Mucosa of descending colon (tissue), 3 donors: ENCODE data around the gene COMT. TPM values are rescaled to one million over a fixed set of nuclear protein-coding genes. Genes with fewer than 3 reads are reported as not detected.

ENCODE experiments used
- ATAC-seq: fragments of 200-7000 bp; cut with Tn5 transposase; one replicate; pipeline ENCODE4 v1.9.1; 2020; ENCODE audit warnings: mild to moderate bottlenecking, moderate library complexity
- DNase-seq, 3 donors: peaks; one replicate each; pipeline ENCODE4 v3.0.0-alpha.2; 2020
- H3K36me3 ChIP-seq: fragments of 200-600 bp; one replicate; pipeline ENCODE4 v1.8.0; 2021; ENCODE audit warnings: low read depth, mild to moderate bottlenecking
- H3K4me1 ChIP-seq: fragments of 200-600 bp; one replicate; pipeline ENCODE4 v1.8.0; 2021; ENCODE audit warnings: low read depth, mild to moderate bottlenecking
- H3K4me3 ChIP-seq: fragments of 200-600 bp; one replicate; pipeline ENCODE4 v1.8.0; 2021; ENCODE audit warnings: mild to moderate bottlenecking
- H3K9me3 ChIP-seq: fragments of 200-600 bp; one replicate; pipeline ENCODE4 v1.8.0; 2021; ENCODE audit warnings: mild to moderate bottlenecking
- CTCF ChIP-seq: fragments of 200-600 bp; IDR thresholded peaks from one replicate; pipeline ENCODE4 v1.8.0; 2022; ENCODE audit warnings: antibody characterized with exemption, mild to moderate bottlenecking
- intact Hi-C, 2 donors: fragments of 100-400 bp; cut with DNase I in 1 of 2; cut with micrococcal nuclease in 1 of 2; formaldehyde crosslinking; loops; one replicate each; pipeline versions ENCODE4 v1.11.0 to v1.11.1; 2022; cut with DNase I, micrococcal nuclease
- total RNA-seq, 3 donors: library from RNA; stranded (reverse); fragmentation: NEBNext Ultra II Directional in 2 of 3; extraction: Animal tissue kit (Norgen Biotek cat#: 25700) in 2 of 3; gene quantifications; one replicate each; pipeline versions ENCODE4 v1.2.1 to v1.2.4, GENCODE V29; 2021 to 2023
- donor health status: DM: no; HTN: no; CAD: no; lungs with moderate emphysema.
- donor health status: DM: no; HTN: no; CAD: no.
- donor health status: DM: no; HTN: yes; CAD: no.

The COMT gene
- total RNA-seq, 3 donors from 2014 or later, result 61.2 to 88.7 (median 70.7) TPM

- no peaks in the 10 kb centered on the region for H3K9me3 ChIP-seq
- intact Hi-C loops, result no loop called here
- DNase-seq (peak in 2 of 3 donors; percentile 41 to 44), ATAC-seq (no peak)
- TF ChIP-seq CTCF, result no peak
- no peak overlapping the region for H3K4me3 ChIP-seq
- H3K4me1 ChIP-seq, result peaks cover 28% of the 10 kb centered on the region
- H3K36me3 ChIP-seq, result peaks cover 3% of the 10 kb centered on the region
These were observed 18.3 kb downstream of the COMT start for GRCh38 chr22:19959587-19960490.

- Histone ChIP-seq H3K9me3 (no peaks in the 10 kb centered on the region), H3K36me3 (peaks cover 3% of the 10 kb centered on the region)
- intact Hi-C loops, result no loop called here
These were observed 19.1 kb downstream of the COMT start for GRCh38 chr22:19960491-19961200.

GRCh38 chr22:19961201-19961580 is 19.6 kb downstream of the COMT start:
- no peak for ATAC-seq
- Histone ChIP-seq H3K4me1 (peaks cover 28% of the 10 kb centered on the region), H3K9me3 (no peaks in the 10 kb centered on the region), H3K4me3 (no peak overlapping the region), H3K36me3 (peaks cover 3% of the 10 kb centered on the region)
- DNase-seq, result peak in 2 of 3 donors; percentile 35 to 44
- TF ChIP-seq CTCF, result no peak
- intact Hi-C loops, result no loop called here

More at GRCh38 chr22:19960491-19961200, 19.1 kb downstream of the COMT start:
- ATAC-seq, result no peak
- TF ChIP-seq CTCF, result no peak
- DNase-seq, result peak in 2 of 3 donors; percentile 33 to 36
- H3K4me3 ChIP-seq, result no peak overlapping the region
- H3K4me1 ChIP-seq, result peaks cover 28% of the 10 kb centered on the region

- Histone ChIP-seq H3K36me3 (peaks cover 3% of the 10 kb centered on the region), H3K4me1 (peaks cover 28% of the 10 kb centered on the region), H3K9me3 (no peaks in the 10 kb centered on the region), H3K4me3 (no peak overlapping the region)
- ATAC-seq (no peak), DNase-seq (no peak)
- intact Hi-C loops, result no loop called here
- no peak for TF ChIP-seq CTCF
These were observed 20.3 kb downstream of the COMT start for GRCh38 chr22:19961868-19962245.

- peak; percentile 84 for ATAC-seq
- Histone ChIP-seq H3K9me3 (no peaks in the 10 kb centered on the region), H3K4me1 (peaks cover 28% of the 10 kb centered on the region), H3K36me3 (peaks cover 3% of the 10 kb centered on the region), H3K4me3 (no peak overlapping the region)
- intact Hi-C loops, result no loop called here
- peak; percentile 91 for DNase-seq
- TF ChIP-seq CTCF, result peak; percentile 69
These were observed 20.8 kb downstream of the COMT start for GRCh38 chr22:19962246-19962908.
